Neural cell (in vitro differentiated cells): Measurements from ENCODE around the gene AKT1S1.

Source experiments
- CTCF ChIP-seq: fragments of 450-650 bp; IDR thresholded peaks from 2 replicates; pipeline ENCODE4 v1.5.1; 2014; ENCODE audit warnings: antibody characterized with exemption, mild to moderate bottlenecking, moderate library complexity; ENCODE audit not compliant: poor library complexity, severe bottlenecking
- EP300 ChIP-seq: fragments of 450-650 bp; conservative IDR thresholded peaks from 2 replicates; pipeline ENCODE4 v1.6.1; 2014; ENCODE audit warnings: antibody characterized with exemption, mild to moderate bottlenecking, moderate library complexity; ENCODE audit not compliant: poor library complexity, severe bottlenecking
- EZH2 ChIP-seq: fragments of 200-600, 300-800 bp; shearing (Covaris generic), sonication (generic); IDR thresholded peaks from 2 replicates; pipeline ENCODE4 v1.6.1; 2014; ENCODE audit warnings: antibody characterized with exemption, low read length, borderline replicate concordance, mild to moderate bottlenecking; ENCODE audit not compliant: insufficient read depth, poor library complexity, severe bottlenecking
- MXI1 ChIP-seq: fragments of 450-650 bp; conservative IDR thresholded peaks from 2 replicates; pipeline ENCODE4 v1.6.1; 2014; ENCODE audit warnings: antibody characterized with exemption, mild to moderate bottlenecking; ENCODE audit not compliant: poor library complexity, severe bottlenecking
- POLR2AphosphoS5 ChIP-seq: IDR thresholded peaks from 2 replicates; pipeline ENCODE4 v1.6.1; 2012
- RAD21 ChIP-seq: fragments of 450-650 bp; conservative IDR thresholded peaks from 2 replicates; pipeline ENCODE4 v1.6.1; 2014; ENCODE audit warnings: antibody characterized with exemption, mild to moderate bottlenecking, moderate library complexity
- REST ChIP-seq: IDR thresholded peaks from 2 replicates; pipeline ENCODE4 v1.6.1; 2012; ENCODE audit warnings: borderline replicate concordance
- SMC3 ChIP-seq: fragments of 450-650 bp; conservative IDR thresholded peaks from 2 replicates; pipeline ENCODE4 v1.6.1; 2014; ENCODE audit warnings: antibody characterized with exemption, mild to moderate bottlenecking, moderate library complexity; ENCODE audit not compliant: poor library complexity

GRCh38 chr19:49843265-49843664 lies 33.9 kb downstream of the AKT1S1 start:
- no peak for TF ChIP-seq CTCF
- no peak for TF ChIP-seq EP300
- TF ChIP-seq EZH2: no peak
- TF ChIP-seq SMC3: no peak
- TF ChIP-seq POLR2AphosphoS5: no peak
- TF ChIP-seq MXI1: no peak
- no peak for TF ChIP-seq REST
- TF ChIP-seq RAD21: no peak
